ENCODE results near the gene DPYSL5.
"Not testable (repeated sequence)": the region's sequence is repeated elsewhere in the genome, so short reads cannot be mapped to it uniquely, and the experiment has no call there.

The DPYSL5 gene, protein sequence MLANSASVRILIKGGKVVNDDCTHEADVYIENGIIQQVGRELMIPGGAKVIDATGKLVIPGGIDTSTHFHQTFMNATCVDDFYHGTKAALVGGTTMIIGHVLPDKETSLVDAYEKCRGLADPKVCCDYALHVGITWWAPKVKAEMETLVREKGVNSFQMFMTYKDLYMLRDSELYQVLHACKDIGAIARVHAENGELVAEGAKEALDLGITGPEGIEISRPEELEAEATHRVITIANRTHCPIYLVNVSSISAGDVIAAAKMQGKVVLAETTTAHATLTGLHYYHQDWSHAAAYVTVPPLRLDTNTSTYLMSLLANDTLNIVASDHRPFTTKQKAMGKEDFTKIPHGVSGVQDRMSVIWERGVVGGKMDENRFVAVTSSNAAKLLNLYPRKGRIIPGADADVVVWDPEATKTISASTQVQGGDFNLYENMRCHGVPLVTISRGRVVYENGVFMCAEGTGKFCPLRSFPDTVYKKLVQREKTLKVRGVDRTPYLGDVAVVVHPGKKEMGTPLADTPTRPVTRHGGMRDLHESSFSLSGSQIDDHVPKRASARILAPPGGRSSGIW

GRCh38 chr2:26847655-26848335 is at the start of gene DPYSL5:
TSS of gene DPYSL5 (plus strand) at chr2:26848132. CDS start at chr2:26898500, 50,368 bp downstream.
- DNase-seq: no peak

- no peak for DNase-seq
Measured at GRCh38 chr2:26801328-26801727, 46.6 kb upstream of the DPYSL5 start.

DNA sequence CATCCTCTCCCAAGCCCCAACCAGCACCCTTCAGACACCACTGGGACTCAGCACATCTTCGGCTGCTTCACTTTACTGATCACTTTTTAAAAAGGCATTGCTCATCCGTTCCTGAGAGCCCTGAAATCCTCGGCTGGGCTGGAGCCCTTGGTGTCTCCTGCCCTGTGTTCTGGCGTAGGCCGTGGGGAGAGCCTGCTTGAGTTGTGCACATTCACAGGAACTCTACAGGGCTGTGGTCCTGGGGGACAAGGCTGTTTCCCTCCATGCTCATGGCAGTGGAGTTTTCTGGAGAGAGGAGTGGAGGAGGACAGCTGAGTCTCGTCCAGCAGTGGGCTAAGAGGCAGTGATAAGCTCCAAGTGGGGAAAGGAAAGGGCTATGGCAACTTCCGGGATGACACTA is 46.1 kb upstream of the DPYSL5 start:
- no peak for DNase-seq

GRCh38 chr2:26805241-26805676 is 42.7 kb upstream of the DPYSL5 start:
- no peak for DNase-seq

GRCh38 chr2:26807788-26808460 is 40.0 kb upstream of the DPYSL5 start:
- no peak for DNase-seq

DNA sequence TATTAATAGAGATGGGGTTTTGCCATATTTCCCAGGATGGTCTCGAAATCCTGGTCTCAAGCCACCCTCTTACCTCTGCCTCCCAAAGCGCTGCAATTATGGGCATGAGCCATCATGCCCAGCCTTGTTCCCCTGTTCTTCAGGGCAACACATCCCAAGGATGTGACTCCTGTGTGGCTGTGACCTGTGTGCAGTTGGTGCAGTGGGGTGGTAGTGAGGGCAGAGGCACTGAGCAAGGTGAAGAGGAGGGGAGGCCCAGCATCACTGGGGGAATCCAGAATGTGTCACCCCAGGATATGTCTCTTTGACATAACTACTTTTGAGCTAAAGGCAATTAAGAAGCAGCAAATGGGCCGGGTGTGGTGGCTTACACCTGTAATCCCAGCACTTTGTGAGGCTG is 38.7 kb upstream of the DPYSL5 start:
- no peak for DNase-seq

- DNase-seq: no peak
Measured at GRCh38 chr2:26809876-26810577, 37.9 kb upstream of the DPYSL5 start.

- no peak for DNase-seq
Measured at GRCh38 chr2:26811261-26811660, 36.7 kb upstream of the DPYSL5 start.

- no peak for DNase-seq
Measured at GRCh38 chr2:26811791-26812694, 35.9 kb upstream of the DPYSL5 start.

- no peak for DNase-seq
Measured at GRCh38 chr2:26812731-26813130, 35.2 kb upstream of the DPYSL5 start.

DNA sequence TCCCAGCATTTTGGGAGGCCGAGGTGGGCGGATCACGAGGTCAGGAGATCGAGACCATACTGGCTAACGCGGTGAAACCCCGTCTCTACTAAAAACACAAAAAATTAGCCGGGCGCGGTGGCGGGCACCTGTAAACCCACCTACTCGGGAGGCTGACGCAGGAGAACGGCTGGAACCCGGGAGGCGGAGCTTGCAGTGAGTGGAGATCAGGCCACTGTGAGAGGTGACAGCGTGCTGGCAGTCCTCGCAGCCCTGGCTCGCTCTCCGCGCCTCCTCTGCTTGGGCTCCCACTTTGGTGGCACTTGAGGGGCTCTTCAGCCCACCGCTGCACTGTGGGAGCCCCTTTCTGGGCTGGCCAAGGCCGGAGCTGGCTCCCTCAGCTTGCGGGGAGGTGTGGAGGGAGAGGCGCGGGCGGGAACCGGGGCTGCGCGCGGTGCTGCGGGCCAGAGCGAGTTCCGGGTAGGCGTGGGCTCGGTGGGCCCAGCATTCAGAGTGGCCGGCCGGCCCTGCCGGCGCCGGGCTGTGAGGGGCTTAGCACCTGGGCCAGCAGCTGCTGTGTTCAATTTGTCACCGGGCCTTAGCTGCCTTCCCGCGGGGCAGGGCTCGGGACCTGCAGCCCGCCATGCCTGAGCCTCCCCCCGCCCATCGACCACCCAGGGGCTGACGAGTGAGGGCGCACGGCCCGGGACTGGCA is 33.7 kb upstream of the DPYSL5 start:
- not testable (repeated sequence) for DNase-seq

- no peak for DNase-seq
Measured at GRCh38 chr2:26816893-26817292, 31.0 kb upstream of the DPYSL5 start.

DNA sequence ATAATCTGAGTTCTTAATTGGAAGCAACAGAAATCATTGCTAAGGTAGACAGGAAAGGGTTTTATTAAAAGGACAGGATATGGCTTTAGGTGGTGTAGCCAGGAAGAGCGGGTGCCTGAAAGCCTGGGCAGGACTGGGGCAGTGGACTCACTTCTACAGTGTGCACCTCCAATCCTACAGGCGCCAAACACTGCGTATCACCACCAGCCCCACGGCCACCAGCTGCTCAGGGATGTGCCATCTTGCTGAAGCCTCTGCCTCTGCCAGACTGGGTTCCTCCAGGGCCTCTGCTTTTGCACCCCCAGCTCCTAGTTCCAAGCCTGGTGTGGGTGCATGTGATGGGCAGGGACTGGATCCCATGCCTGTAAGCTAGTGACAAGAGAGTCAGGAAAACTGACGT is 29.7 kb upstream of the DPYSL5 start:
- DNase-seq: no peak

DNA sequence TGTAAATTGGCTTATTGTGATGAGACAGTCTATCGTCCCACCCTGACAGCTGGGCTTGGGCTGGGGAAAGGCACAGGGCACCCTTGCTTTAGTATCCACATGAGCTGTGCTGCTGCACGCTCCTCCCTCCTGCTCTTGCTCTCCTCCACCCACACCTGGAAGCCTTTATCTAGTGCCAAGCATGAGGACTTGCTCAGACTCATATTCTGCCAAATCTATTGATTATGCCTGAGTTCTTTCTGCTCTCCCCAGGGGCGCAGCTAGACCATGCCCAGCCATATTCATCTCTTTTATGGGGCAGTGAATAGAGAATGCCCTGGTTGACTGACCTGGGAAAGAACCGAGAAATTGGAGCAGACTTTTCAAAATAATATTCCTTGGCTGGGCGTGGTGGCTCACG is 29.0 kb upstream of the DPYSL5 start:
- DNase-seq: no peak

- no peak for DNase-seq
Measured at GRCh38 chr2:26820932-26821331, 27.0 kb upstream of the DPYSL5 start.

GRCh38 chr2:26822877-26823276 is 25.1 kb upstream of the DPYSL5 start:
- no peak for DNase-seq

DNA sequence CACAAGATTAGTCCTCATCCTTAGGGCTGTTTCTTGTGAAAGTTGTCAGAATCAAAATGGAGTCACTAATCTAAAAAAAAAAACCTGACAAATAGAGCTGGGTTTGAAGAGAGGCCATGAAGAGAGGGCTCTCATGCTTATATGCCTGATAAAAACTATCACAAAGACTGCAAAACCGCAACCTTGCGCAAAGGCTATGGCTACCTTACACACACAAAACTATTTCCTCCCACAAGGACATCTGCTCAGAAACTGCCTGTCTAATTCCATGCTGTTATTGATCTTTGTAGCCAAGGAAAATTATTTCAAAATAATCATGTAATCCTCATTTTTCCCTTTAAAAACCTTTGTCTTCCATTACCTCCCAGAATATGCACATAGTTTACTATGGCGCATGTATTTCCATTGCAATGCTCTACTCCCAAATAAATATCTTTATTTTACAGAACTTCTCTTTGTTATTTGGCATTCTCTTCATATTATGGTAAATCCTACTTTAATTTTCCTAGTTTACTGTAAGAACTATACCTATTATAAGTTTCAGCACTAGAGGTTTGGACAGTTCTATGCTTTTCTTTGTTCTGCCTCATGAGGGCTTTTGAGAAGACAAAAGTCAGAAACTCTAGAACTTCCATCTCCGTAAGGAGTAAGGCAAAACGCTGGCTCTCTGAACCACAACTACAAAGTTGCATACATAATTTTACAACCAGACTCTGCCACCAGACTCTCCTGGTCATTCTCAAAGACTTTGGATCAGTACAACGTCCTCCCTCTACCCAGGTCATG is 9.6 kb upstream of the DPYSL5 start:
- no peak for DNase-seq

- no peak for DNase-seq
Measured at GRCh38 chr2:26840937-26841610, 6.9 kb upstream of the DPYSL5 start.

DNA sequence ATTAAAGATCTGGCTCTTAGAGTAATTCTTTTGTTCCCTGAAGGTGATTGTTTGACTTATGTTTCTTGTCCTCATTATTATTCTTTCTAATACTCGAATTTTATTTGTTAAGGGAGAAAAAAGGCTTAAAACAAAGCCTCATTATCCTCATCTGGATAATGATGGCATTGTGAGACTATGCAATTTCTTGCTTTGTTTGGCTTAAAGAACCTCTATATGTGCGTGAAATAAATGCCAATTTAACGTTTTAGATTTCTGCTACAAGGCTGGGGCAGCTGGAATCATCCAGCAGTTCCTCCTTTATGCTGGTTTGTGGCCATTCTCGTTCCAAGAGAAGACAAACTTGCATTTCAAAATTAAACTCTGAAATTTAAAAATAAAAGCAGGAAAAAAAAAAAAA is 4.9 kb upstream of the DPYSL5 start:
- DNase-seq: no peak

DNA sequence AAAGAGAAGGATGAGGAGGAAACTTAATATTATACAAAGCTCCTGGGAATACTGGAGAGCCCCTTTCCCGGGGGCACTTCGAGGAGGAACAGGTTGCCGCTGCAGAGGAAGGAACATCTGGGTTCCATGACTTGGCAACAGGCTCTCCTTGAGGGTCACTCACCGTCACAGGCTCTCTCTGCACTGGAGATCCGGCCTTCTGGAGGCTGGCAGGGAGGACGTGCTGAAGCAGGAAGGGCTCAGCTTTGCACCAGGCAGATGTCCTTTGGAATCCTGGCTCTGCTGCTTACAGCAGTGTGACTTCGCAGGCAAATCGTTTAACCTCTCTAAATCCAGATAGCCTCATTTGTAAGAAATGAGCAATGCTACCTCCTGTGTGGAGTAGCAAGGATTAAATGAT is 2.9 kb upstream of the DPYSL5 start:
- no peak for DNase-seq
